HG03565 (cell line): ENCODE results near the gene TACC3.

Experiments
- ATAC-seq: cut with Tn5 transposase; IDR thresholded peaks from one replicate; pipeline ENCODE4 v1.9.1; 2021; ENCODE audit warnings: mild to moderate bottlenecking, moderate library complexity; ENCODE audit not compliant: unreplicated experiment

TACC3 gene

DNA sequence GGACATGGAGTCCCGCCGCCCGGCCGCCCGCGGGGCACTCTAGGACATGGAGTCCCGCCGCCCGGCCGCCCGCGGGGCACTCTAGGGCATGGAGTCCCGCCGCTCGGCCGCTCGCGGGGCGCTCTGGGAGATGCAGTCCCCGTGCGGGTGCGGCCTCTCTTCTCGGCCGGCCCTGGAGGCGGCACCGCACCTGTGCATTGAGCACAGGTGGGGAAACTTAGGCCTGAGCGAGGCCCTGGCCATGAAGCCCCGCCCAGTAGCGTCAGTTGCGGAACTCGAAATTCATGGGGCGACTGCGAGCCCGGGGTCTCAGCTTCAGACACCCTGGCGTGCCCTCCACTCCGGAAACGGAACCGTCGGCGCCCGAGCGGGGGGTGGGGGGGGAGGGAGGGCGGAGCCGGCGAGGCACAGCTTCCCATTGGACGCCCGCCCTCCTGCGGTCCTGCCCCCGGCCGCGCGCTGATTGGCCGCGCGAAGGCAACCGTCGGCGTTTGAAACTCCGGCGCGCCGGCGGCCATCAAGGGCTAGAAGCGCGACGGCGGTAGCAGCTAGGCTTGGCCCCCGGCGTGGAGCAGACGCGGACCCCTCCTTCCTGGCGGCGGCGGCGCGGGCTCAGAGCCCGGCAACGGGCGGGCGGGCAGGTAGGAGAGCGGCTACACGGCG is at the start of gene TACC3, which contains the start of gene TMEM129:
Gene TACC3 (plus strand): TSS at position 519 of the 663 bp plus-strand sequence. CDS start 1,901 bp downstream, outside the sequence.
Gene TMEM129 (minus strand): TSS at position 321 of the 663 bp plus-strand sequence. CDS start 486 bp downstream, outside the sequence.
- ATAC-seq = peak; percentile 73

DNA sequence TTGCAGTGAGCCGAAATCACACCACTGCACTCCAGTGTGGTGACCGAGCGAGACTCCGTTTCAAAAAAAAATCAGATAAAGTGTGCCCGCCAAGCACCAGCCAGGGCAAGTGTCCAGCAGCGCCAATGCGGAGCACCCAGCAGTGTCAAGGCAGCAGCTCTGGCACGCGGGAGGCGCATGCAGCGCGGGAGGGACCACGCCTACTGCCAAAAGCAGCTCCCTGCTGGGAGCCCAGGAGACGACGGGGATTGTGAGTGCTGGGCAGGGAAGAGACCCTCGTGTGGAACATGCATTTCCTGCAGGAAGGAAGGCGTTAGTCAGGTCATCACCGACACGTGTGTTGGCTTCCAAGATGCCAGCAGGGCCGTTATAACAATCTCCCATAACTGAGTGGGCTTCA is 47.6 kb upstream of the TACC3 start:
- ATAC-seq = no peak

DNA sequence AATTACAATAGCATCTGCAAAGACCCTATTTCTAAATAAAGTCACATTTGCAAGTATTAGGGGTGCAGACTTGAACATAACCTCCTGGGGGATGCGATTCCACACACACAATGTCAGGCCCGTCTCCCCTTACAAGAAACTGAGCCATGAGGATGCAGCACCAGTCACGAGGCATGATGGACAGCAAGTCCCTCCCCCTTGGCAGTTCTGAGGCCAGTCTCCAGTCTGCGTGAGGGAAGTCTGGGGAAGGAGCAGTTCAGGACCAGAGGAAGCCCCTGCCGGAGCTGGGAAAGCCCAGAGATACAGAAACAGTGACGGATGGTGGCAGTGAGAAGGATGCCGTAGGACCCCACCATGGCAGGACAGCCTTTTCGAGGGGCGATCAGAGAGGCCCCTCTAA is 46.6 kb upstream of the TACC3 start:
- ATAC-seq = no peak

DNA sequence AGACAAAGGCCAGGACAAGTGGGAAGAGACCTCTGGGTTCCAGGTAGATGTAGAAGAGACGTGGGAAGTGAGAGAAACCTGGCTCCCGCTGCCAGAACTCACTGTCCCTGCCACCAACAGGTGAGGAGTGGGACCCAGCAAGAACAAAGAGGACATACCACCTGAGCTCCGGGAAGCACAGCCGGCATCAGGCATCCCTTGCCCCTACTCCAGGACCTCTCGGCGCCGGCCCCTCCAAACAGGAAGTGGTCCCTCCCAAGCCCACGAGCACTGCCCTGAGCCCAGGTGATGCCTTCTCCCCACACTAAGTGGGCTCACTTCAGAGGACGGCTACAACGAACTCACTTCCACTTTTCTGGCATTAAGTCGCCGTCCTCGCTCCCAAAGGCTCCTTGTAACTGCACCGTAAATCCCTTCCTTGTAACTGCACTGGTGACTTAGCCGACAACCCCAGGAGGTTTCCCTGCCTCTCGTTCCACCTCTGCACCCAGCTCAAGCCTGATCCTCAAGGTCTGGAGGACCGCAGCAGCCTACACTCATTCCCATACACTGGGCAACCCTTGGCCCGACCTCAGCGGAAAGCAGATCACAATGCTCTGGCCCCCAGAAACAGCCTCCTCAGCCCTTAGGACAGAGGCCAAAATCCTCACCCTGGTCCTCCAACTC is 46.1 kb upstream of the TACC3 start:
- no peak for ATAC-seq

DNA sequence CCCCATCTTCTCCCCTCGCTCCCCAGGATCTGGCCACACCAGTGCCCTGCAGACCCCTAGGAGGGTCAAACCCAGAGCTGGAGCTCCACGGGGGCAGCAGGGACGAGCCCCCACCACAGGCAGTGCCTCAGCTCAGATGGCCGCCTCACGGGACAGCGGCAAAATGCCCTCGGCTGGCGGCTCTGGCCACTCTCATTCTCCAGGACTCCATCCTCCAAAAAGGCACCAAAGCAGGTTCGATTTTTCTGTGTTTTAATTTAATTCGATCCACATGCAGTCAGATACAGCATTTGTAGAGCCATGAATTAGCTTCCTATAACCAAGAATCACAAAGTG is 45.6 kb upstream of the TACC3 start:
- ATAC-seq = no peak

DNA sequence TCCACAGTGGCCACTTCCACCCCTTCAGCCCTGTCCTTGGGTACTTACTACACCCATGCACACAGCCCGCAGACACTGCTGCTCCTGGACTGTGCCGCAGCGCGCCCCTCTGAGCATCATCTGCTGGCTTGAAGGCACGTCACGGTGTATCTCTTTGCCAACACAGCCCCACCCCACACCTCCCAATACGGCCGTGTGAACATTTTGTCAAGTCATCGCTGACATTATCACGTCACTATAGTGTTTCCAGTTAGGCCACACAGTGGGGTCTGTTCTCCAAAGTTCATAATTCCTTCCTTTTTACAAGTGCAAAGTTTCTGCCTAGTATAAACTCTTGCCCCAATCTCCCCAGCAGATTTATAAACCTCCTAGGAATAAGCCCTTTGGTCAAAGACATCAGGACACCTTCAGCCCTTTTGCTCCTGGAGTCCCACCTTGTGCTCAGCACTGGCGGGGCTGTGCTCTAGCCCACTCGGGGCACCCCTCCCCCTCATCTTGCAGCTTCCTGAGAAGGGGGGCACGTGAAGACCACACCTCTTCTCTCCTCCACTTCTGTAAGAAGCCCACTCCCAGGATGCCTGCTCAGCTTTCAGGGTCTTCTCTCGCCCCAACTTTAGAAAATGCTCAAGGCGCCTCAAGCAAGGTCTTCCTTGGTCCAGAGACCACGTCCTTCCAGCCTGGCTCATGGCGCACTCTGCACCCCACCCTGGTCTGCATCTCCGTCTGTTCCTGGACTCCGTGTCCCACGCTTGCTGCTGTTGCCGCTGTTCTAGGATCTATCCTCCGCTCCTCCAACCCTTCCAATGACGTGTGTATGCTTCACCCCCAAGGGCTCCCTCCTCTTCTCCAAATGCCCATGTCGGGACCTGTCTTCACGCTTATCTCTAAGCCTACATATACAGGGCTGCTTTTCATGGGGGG is 44.5 kb upstream of the TACC3 start:
- no peak for ATAC-seq

DNA sequence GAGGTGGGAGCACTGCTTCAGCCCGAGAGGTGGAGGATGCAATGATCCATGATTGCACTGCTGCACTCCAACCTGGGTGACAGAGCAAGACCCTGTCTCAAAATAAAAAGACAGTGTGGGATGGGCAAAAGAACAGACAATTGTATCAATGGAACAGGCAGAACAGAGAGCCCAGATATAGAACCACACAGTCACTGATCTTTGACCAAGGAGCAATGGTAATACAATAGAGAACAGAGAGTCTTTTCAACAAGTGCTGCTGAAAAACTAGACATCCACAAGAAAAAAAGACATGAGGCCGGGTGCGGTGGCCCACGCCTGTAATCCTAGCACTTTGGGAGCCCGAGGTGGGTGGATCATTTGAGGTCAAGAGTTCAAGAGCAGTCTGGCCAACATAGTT is 43.1 kb upstream of the TACC3 start:
- ATAC-seq = no peak

DNA sequence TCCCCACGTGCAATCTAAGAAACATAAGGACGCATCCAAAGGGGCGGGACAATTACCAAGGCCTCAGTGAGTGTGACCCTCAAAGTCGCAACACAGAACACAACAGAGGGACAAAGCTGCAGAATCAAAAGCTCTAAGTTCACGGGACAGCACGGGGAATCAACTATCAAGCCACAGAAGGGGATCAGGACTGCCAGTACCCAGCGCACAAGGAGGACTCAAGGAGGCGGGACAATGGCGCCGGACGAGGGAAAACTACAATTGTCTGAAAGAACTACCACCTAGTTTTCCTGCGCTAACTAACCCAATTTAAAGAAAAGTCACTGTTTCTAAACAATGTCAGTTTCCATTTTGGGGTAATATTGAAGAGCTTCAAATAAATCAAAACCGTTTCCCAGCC is 38.5 kb upstream of the TACC3 start:
- ATAC-seq = no peak

DNA sequence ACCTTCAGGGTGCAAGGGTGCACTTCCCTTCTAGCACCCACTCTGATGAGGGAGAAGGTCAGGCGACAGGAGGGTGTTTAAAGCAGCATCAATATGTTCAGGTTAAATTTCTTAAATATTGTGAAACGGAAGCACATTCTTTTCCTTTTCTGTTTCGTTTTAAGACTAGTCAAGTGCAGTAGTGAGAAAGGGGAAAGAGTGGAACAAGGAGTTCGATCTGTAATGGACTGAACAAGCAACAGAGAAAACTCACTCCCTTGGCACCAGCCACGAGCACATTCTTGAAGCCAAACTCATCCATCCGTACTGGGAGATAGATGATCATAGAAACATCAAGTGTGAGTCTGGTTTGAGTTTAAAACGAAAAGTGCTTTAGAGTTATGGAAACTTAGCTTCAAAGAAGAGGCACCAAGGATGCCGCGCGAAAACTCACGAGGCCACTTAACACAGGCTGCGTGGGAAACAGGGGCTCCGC is 38.0 kb upstream of the TACC3 start:
- ATAC-seq = no peak

DNA sequence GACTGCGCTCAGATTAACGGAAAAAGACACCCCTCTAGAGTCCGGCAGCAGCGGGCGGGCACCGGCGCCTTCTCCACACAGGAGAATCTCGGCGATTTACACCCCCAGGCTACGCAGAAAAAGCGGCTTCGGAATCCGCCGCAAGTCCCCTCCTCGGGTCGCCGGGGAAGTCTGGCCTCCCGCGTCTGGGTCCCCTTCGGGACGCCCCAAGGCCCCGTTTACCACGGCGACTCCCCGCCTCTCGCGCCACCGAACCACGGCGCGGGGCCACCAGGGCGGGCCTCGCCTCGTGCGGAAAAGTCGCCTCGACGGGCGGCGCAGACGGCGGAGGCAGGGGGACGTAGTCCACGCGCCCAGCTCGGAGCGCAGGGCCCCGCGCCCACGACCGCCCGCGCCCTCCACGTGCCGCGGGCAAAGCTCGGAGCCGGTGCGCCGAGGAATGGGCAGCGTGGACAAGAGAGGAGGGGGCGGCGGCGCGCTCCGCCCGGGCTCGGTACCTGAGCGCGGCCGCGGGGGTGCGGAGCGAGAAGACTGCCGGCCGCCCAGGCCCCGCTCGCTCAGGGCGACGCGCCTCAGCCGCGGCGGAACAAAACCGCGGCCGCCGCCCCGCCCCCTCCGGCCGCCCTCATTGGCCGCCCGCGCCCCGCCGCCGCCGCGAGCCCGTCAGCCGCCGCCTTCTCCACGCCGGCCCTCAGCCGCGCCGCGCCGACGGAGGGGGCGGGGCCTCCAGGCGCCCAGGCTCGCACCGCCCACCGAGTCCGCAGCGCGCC is 37.4 kb upstream of the TACC3 start, which contains the start of gene FAM53A:
Gene FAM53A (minus strand): TSS at position 578 of the 770 bp plus-strand sequence. CDS start 15,572 bp downstream, outside the sequence.
- ATAC-seq = peak; percentile 73

DNA sequence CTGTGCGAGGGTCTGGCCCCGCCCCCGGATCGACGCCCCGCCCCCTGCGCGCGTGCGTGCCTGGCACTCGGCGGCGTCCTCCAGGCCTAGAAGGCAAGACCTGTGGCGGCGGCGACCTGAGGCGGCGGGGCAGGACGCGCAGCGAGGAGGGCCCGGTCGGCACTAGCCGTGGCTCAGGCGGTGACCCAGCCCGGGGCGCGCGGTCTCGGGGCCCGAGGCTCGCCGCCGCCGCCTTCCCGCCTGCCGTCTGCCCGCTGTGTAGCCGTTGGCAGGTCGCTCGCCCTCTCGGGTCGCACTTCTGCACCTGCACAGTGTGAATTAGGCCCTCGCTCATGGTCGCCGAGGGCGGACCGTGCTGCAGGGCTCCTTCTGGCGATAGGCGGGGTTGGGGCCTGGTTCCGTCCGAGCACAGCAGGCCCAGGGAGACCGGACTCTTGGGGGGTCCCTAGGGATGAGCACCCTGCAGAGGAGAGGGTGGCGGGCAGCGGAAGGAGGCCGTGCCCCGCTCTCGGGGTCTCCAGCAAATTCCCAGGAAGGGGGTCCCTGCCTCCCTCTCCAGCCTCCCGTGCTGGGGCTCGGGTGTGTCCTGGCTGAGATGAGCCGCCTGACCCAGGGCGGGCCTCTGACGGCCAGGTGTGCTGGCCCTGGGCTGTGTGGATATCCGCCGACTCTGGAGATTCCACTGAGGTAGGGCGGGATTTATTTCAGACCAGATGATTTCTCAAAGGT is 36.7 kb upstream of the TACC3 start:
- ATAC-seq = peak; percentile 3

DNA sequence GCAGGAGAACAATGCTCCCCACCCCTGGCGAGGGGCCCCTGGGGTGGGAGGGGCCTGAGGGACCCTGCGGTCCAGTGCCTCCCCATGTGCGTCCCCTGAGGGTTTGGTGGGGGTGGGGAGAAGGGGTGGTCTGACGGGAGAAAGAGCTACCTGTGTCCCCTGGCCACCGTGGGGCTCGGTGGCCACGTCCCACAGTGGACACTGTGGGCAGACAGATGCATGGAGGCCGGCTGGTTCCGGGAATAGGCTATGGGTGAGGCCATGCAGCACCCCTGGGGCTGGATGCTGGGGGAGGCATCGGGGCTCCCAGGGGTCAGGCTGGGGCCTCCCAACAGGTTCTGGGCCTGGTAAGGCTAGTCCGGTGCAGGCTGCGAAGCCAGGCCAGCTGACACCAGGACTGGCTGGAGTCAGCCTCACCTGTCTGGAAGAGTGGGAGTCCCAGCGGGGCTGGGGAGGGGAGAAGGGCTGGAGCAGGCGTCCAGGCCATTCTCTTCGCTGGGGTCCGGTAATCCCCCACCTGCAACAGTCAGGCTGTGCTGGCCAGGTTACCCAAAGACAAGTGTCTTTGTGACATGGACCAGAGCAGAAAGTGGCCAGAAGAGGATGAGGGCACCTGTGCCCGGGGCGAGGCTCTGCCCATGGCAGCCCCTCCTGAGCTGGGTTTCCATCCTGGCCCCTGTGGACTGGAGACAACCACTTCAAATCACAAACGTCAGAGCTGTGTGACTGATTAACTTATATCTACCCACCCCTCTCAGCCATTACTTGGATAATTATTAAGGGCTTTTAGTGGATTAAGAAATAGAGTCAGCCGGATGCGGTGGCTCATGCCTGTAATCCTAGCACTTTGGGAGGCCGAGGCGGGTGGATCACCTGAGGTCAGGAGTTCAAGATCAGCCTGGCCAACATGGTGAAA is 35.8 kb upstream of the TACC3 start:
- ATAC-seq = no peak

DNA sequence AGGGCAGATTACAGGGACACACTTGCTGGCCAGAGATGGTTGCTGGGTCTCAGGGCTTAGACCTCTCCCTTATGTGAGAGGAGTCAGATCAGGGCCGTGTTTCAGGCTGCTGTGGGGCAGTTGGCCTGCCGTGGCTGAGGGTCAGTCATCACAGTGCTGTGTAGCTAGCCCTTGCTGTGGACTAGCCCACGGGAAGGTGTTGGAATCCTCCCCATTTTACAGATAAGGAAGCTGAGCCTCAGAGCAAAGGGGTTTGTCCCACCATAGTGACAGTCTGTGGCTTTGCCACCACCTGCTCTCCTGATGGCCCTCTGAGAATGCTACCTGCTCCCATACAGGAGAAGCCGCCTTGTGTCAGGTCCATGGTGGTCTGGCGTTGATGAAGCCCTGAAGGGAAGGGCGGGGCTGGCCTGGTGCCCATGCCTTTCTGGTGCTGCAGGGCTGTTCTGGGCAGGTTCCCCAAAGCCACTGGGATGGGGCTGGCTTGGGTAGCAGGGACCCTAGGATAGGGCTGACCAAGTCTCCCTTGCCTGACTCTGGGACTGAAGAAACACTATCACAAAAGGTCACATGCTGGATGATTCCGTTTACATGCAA is 34.8 kb upstream of the TACC3 start:
- no peak for ATAC-seq

DNA sequence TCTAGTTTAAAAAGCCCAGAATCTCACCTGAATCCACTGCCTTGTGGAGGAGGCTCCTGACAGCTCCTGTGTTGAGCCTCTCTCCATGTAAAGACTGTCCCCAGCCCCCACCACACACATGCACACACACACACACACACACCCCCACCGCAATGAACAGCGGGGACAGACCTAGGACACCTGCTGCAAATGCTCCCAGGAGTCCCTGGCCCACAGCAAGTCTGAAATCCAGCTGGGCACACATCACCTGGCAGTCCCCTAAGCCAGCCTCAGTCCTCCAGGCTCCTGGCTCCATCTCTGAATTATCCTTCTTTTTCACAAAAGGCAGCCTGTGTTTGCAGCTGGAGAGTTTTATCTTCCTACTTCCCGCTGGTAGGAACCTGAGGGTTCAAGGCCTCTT is 30.6 kb upstream of the TACC3 start:
- no peak for ATAC-seq

DNA sequence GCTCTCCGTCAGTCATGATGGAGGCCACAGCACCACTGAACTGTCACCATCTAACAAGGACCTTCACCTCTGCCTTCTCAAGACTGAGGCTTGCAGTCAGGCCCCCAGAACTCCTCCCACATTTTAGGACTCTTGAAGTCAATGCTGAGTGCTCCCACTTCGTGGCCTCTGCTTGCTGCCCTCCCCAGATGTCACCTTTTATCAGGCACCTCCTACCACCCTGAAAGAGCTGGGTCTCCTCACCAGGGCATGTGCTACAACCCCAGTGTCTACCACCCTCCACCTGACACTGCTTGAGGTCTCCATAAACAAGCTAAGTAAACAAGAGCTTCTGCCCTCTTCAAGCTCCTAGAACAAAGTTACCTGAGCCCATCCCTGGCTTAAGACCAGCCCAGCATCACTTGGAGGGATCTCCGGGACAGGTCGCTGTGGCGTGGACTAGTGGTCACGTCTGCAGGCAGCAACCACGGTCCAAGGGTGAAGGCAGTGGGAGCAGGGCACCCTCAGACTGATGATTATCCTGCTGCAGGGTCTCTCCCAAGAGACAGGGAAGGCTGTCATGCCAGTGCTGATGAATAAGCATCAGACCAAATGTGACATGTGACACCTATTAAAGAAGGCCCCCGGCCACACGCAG is 29.5 kb upstream of the TACC3 start:
- ATAC-seq = no peak

DNA sequence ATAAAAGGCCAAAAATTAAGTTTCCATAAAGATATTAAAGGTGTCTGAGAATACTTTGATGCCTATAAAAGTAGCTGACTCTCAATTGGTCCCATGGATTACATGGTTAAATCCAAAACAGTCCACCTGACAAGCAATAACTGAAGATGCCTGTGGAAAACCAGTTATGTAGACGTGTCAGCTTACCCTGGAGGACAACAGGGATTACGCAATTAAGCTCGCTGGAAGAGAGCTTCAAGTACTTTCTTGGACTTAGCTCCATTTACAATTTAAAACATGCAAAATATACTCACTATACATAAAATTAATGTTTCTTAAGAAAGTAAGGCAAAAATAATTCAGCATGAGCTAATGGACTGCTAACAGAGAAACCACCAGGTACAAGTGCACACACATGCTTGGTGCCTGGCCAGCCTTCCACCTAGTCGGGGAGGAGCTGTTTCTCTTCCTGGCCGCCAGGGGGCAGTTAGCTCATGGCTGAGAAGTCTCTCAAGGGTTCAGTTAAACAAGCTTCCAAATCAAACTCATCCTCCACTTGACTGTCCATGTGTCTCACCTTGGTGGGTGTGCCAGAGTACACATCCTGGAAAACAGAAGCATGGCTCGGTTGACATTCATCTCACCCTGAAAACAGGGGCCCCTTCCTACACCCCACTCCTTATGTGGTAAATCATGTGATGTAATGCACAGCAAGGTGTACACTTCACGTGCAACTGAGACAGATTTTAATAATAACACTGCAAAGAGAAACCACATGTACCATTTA is 28.0 kb upstream of the TACC3 start:
- ATAC-seq = peak; percentile 60

DNA sequence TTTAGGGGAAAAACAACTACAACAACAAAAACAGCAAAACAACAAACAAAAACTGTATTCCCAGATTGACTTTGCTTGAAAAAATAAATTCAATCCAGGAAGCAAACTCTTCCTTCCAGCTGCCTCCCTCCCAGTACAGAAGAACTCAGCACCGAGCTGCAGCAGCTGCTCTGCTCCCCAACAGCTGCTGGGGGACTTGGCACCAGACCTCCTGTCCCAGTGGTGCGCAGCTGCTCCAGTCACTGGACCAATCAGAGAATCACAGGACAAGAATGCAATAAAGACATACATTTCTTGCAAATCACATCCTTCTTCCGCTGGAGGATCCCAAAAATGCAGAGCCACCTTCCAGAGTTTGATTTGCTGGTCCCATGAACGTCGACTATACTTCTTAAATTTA is 25.4 kb upstream of the TACC3 start:
- no peak for ATAC-seq
